Neural cell (in vitro differentiated cells): ENCODE data around the gene ROBO1. TPM values are rescaled to one million over a fixed set of nuclear protein-coding genes. Genes with fewer than 3 reads are reported as not detected.

Experiments used
- H2AFZ ChIP-seq: fragments of 200-600, 300-800 bp; sonication (generic), shearing (Covaris generic); 2 replicates; pipeline ENCODE4 v1.6.0; 2014; ENCODE audit warnings: low read depth, mild to moderate bottlenecking, antibody characterized with exemption, low read length, moderate library complexity
- H3F3A ChIP-seq: fragments of 200-600 bp; shearing (Covaris generic); 2 replicates; pipeline ENCODE4 v1.6.1; 2016; ENCODE audit warnings: mild to moderate bottlenecking, moderate library complexity, mixed read lengths, antibody characterized with exemption, low read length; ENCODE audit not compliant: insufficient read depth, poor library complexity, severe bottlenecking
- H3K27ac ChIP-seq: fragments of 200-600, 300-800 bp; sonication (generic), shearing (Covaris generic); 2 replicates; pipeline ENCODE4 v1.5.1; 2014; ENCODE audit warnings: mild to moderate bottlenecking, low read length, moderate library complexity
- H3K27me3 ChIP-seq: fragments of 300-800, 200-600 bp; sonication (generic), shearing (Covaris generic); 2 replicates; pipeline ENCODE4 v1.6.0; 2014; ENCODE audit warnings: mild to moderate bottlenecking, low read depth, low read length, moderate library complexity; ENCODE audit not compliant: insufficient read depth
- H3K36me3 ChIP-seq: fragments of 300-800, 200-600 bp; sonication (generic), shearing (Covaris generic); 2 replicates; pipeline ENCODE4 v1.5.1; 2014; ENCODE audit warnings: mild to moderate bottlenecking, antibody characterized with exemption, low read length, moderate library complexity; ENCODE audit not compliant: insufficient read depth
- H3K4me2 ChIP-seq: fragments of 300-800, 200-600 bp; sonication (generic), shearing (Covaris generic); 2 replicates; pipeline ENCODE4 v1.6.0; 2014; ENCODE audit warnings: mild to moderate bottlenecking, low read length
- H3K4me3 ChIP-seq: fragments of 300-800, 200-600 bp; sonication (generic), shearing (Covaris generic); 2 replicates; pipeline ENCODE4 v1.5.1; 2014; ENCODE audit warnings: mild to moderate bottlenecking, low read length, moderate library complexity
- H3K79me2 ChIP-seq: fragments of 200-600 bp; shearing (Covaris generic); replicated peaks from 2 replicates; pipeline ENCODE4 v1.6.0; 2014; ENCODE audit warnings: mild to moderate bottlenecking, low read length, moderate library complexity; ENCODE audit not compliant: insufficient read depth
- H3K9ac ChIP-seq: fragments of 300-800, 200-600 bp; sonication (generic), shearing (Covaris generic); 2 replicates; pipeline ENCODE4 v1.6.1; 2016; ENCODE audit warnings: mild to moderate bottlenecking, low read length, mixed read lengths
- H3K9me2 ChIP-seq: fragments of 200-600 bp; shearing (Covaris generic); 2 replicates; pipeline ENCODE4 v1.6.1; 2016; ENCODE audit warnings: mild to moderate bottlenecking, low read length, mixed read lengths; ENCODE audit not compliant: insufficient read depth
- H3K9me3 ChIP-seq: fragments of 200-600, 300-800 bp; sonication (generic), shearing (Covaris generic); 2 replicates; pipeline ENCODE4 v1.6.1; 2016; ENCODE audit warnings: mild to moderate bottlenecking, mixed run types, low read length, moderate library complexity, mixed read lengths
- H4K20me1 ChIP-seq: fragments of 200-600 bp; shearing (Covaris generic); 2 replicates; pipeline ENCODE4 v1.6.1; 2016; ENCODE audit warnings: mild to moderate bottlenecking, mixed run types; ENCODE audit not compliant: insufficient read depth
- EP300 ChIP-seq: fragments of 450-650 bp; conservative IDR thresholded peaks from 2 replicates; pipeline ENCODE4 v1.6.1; 2014; ENCODE audit warnings: antibody characterized with exemption, mild to moderate bottlenecking, moderate library complexity; ENCODE audit not compliant: poor library complexity, severe bottlenecking
- EZH2 ChIP-seq: fragments of 200-600, 300-800 bp; shearing (Covaris generic), sonication (generic); IDR thresholded peaks from 2 replicates; pipeline ENCODE4 v1.6.1; 2014; ENCODE audit warnings: antibody characterized with exemption, low read length, borderline replicate concordance, mild to moderate bottlenecking; ENCODE audit not compliant: insufficient read depth, poor library complexity, severe bottlenecking
- MXI1 ChIP-seq: fragments of 450-650 bp; conservative IDR thresholded peaks from 2 replicates; pipeline ENCODE4 v1.6.1; 2014; ENCODE audit warnings: antibody characterized with exemption, mild to moderate bottlenecking; ENCODE audit not compliant: poor library complexity, severe bottlenecking
- POLR2AphosphoS5 ChIP-seq: IDR thresholded peaks from 2 replicates; pipeline ENCODE4 v1.6.1; 2012
- RAD21 ChIP-seq: fragments of 450-650 bp; conservative IDR thresholded peaks from 2 replicates; pipeline ENCODE4 v1.6.1; 2014; ENCODE audit warnings: antibody characterized with exemption, mild to moderate bottlenecking, moderate library complexity
- REST ChIP-seq: IDR thresholded peaks from 2 replicates; pipeline ENCODE4 v1.6.1; 2012; ENCODE audit warnings: borderline replicate concordance
- SMC3 ChIP-seq: fragments of 450-650 bp; conservative IDR thresholded peaks from 2 replicates; pipeline ENCODE4 v1.6.1; 2014; ENCODE audit warnings: antibody characterized with exemption, mild to moderate bottlenecking, moderate library complexity; ENCODE audit not compliant: poor library complexity
- TAF1 ChIP-seq: IDR thresholded peaks from 2 replicates; pipeline ENCODE4 v1.6.1; 2012; ENCODE audit warnings: low read depth
- polyA plus RNA-seq: library from polyadenylated mRNA; depleted of rRNA; stranded (reverse); fragments of >200 nt; gene quantifications from 2 replicates; pipeline ENCODE4 v1.2.3, GENCODE V29; 2014
- TF ChIP-seq, protein P1 (sequence below): fragments of 450-650 bp; IDR thresholded peaks from 2 replicates; pipeline ENCODE4 v1.5.1; 2014; ENCODE audit warnings: antibody characterized with exemption, mild to moderate bottlenecking, moderate library complexity; ENCODE audit not compliant: poor library complexity, severe bottlenecking

ROBO1 gene
- polyA plus RNA-seq, 1 donor from 2014 or later = 183 TPM

GRCh38 chr3:79056498-79056897 is 711.3 kb downstream of the ROBO1 start:
- Histone ChIP-seq H4K20me1 (no peaks in the 10 kb centered on the region), H3K27me3 (no peaks in the 10 kb centered on the region), H3K9me2 (no peaks in the 10 kb centered on the region), H3K4me3 (no peak overlapping the region), H3K9me3 (peaks cover 4% of the 10 kb centered on the region), H3K36me3 (no peaks in the 10 kb centered on the region), H3K79me2 (no peaks in the 10 kb centered on the region), H2AFZ (no peak overlapping the region), H3K9ac (no peak overlapping the region), H3F3A (no peaks in the 10 kb centered on the region), H3K4me2 (no peak overlapping the region), H3K27ac (no peak overlapping the region)
- no peak for TF ChIP-seq EZH2
- TF ChIP-seq EP300 = no peak
- TF ChIP-seq RAD21 = no peak
- no peak for TF ChIP-seq POLR2AphosphoS5
- no peak for TF ChIP-seq SMC3
- TF ChIP-seq REST = no peak
- TF ChIP-seq, protein P1, sequence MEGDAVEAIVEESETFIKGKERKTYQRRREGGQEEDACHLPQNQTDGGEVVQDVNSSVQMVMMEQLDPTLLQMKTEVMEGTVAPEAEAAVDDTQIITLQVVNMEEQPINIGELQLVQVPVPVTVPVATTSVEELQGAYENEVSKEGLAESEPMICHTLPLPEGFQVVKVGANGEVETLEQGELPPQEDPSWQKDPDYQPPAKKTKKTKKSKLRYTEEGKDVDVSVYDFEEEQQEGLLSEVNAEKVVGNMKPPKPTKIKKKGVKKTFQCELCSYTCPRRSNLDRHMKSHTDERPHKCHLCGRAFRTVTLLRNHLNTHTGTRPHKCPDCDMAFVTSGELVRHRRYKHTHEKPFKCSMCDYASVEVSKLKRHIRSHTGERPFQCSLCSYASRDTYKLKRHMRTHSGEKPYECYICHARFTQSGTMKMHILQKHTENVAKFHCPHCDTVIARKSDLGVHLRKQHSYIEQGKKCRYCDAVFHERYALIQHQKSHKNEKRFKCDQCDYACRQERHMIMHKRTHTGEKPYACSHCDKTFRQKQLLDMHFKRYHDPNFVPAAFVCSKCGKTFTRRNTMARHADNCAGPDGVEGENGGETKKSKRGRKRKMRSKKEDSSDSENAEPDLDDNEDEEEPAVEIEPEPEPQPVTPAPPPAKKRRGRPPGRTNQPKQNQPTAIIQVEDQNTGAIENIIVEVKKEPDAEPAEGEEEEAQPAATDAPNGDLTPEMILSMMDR = no peak
- no peak for TF ChIP-seq TAF1
- TF ChIP-seq MXI1 = no peak

GRCh38 chr3:79052054-79052681 is 715.6 kb downstream of the ROBO1 start:
- H3K27ac ChIP-seq = no peak overlapping the region
- no peak overlapping the region for H3K4me2 ChIP-seq
- no peaks in the 10 kb centered on the region for H3K9me2 ChIP-seq
- H4K20me1 ChIP-seq = no peaks in the 10 kb centered on the region
- no peaks in the 10 kb centered on the region for H3K79me2 ChIP-seq
- peaks cover 4% of the 10 kb centered on the region for H3K9me3 ChIP-seq
- H3F3A ChIP-seq = no peaks in the 10 kb centered on the region
- no peak overlapping the region for H3K4me3 ChIP-seq
- no peaks in the 10 kb centered on the region for H3K27me3 ChIP-seq
- TF ChIP-seq MXI1 (no peak), EZH2 (no peak), REST (no peak), RAD21 (no peak), SMC3 (no peak), TAF1 (no peak), POLR2AphosphoS5 (no peak), EP300 (no peak)
- TF ChIP-seq, protein P1 = no peak
- H3K36me3 ChIP-seq = no peaks in the 10 kb centered on the region
- no peak overlapping the region for H3K9ac ChIP-seq
- H2AFZ ChIP-seq = no peak overlapping the region
